Measurements from ENCODE around the gene SRCAP.

SRCAP gene

DNA sequence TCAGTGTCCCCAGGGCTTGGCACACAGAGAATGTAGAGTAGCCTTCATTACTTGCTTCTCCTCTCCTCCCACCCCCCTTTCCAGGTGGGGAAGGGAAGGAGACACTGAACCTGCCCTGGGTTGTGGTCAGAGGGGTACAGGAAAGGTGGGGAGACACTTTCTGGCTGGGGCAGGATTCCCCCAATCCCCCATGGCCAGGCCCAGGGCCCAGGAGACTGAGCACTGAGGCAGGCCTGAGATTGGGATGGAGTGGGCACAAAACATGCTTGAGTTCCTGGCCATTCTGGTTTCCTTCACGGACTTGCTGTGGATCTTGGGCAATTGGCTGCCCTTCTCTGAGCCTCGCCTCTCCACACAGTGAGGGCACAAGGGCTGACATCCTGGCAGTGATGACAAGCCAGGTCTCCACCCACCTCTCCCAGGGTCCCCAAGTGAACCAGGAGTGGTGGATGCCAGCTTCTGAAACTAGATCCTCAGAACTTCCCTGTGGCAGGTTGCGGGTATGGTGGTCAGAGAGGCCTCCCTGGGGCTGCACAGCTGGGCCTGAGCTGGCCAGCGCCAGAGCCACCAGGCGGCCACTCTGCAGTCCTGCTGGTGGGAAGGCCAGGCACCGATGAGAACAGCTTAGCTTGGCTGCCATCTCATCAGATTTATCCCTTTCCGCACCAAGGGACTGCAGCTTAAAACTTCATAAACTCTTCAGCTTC is 78.8 kb downstream of the SRCAP start:
- no peak for DNase-seq

DNA sequence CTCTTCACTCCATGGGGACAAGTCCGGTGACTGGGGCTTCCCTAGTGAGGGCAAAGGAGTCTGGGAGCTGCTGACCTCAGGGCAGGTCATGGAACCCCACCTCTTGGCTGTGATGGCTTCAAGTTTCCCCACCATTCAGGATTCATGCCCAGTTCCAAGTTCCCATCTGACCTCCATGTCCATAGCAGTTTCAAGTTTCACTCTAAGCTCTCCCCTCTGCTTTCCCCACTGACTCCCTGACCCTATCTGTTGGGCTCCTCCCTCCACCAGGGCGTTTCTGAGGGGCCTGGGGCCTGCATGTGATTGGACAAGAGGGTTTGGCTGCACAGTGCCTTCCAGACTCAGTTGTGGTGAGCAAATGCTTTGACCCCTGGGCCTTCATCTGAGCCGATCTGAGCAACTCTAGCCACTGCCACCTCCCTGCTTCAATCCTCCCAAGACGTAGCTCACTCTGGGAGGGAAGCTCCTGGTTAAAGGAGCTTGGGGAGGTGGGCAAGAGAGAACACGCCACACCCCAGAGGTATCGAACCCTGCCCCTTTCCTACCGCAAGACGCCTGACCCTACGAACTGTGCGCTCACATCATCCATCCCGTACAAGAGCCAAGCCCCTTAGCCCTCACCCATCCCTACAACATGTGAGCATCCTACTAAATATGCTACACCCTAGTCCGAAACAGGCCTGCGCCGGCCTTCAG is 79.7 kb downstream of the SRCAP start:
- no peak for DNase-seq

DNA sequence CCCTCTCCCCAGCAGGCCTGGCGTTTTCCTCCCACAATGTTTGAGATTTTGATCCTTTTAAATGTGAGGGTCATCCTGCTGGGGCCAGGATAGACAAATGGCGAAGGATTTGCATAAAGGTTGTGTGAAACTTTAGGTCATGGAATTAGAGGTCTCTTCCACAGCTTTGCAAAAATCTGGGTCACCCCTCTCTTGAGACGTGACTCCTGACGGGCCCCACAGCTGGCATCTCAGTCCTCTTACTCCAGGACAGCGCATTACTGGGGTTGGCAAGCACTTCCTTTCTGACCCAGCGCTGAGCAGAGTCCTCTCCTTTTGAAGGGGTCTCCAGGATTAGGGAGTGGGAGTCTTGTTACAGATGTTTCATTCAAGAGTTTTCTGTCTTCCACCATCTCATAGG is 80.6 kb downstream of the SRCAP start:
- no peak for DNase-seq

DNA sequence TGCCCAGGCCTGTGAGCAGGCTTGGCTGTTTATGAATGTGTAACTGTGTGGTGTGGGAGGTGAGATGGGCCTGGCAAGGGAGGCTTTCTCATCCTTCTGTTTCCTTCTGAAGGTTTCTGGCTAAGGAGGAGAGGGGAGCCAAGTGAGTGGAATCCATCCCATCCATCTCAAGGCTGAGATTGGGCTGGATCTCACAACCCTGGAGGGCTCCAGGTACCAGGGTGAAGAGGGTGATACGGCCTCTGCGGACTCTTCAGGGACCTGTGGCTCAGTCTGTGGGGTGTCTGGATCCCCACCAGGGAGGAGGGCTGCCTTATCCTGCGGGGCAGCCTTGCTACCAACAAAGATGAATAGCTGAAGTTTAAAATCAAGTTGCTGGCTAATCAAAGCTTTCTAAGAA is 81.0 kb downstream of the SRCAP start:
- DNase-seq = no peak

DNA sequence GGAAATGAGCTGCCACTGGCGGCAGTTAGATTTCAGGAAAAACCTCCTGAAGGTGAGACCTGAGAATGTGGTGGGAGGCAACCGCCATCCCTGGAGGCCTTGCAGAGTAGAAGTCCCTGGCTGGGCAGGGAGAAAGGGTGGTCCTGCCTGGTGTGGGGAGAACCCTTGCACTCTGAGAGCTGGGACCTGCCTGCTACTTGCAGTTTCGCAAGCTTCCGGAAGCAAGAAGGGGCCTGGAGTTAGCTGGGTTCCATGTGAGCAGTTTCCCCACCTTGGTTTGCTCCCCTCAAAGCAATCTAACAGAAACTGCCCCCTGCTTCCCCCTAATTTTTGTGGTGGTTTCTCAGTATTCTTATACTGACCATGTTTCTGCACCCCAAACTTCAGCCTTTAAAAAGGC is 81.6 kb downstream of the SRCAP start:
- no peak for DNase-seq

DNA sequence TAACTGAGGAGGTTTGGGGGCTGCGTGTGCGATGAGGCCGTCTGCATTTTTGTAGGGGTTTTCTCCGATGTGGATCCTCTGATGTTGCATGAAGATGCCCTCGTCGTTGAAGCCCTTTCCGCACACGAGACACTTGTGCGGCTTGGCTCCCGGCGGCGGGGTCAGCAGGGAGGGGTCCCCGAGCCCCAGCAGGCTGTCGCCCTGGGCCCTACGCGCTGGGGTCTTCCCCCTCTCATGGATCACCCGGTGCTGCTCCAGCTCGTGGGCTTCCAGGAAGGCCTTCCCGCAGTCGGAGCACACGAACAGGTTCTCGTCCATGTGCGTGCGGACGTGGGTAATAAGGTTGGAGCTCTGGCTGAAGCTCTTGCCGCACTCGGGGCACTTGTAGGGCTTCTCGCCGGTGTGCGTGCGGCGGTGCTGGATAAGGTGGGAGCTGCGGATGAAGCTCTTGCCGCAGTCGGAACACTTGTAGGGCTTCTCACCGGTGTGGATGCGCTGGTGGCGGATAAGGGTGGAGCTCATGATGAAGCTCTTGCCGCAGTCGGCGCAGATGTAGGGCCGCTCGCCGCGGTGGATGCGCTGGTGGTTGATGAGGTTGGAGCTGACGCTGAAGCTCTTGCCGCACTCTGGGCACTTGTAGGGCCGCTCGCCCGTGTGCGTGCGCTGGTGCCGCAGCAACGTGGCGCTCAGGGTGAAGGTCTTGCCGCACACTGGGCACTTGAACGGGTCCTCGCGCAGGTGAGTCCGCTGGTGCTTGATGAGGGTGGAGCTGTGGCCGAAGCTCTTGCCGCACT is 83.7 kb downstream of the SRCAP start:
- no peak for DNase-seq

DNA sequence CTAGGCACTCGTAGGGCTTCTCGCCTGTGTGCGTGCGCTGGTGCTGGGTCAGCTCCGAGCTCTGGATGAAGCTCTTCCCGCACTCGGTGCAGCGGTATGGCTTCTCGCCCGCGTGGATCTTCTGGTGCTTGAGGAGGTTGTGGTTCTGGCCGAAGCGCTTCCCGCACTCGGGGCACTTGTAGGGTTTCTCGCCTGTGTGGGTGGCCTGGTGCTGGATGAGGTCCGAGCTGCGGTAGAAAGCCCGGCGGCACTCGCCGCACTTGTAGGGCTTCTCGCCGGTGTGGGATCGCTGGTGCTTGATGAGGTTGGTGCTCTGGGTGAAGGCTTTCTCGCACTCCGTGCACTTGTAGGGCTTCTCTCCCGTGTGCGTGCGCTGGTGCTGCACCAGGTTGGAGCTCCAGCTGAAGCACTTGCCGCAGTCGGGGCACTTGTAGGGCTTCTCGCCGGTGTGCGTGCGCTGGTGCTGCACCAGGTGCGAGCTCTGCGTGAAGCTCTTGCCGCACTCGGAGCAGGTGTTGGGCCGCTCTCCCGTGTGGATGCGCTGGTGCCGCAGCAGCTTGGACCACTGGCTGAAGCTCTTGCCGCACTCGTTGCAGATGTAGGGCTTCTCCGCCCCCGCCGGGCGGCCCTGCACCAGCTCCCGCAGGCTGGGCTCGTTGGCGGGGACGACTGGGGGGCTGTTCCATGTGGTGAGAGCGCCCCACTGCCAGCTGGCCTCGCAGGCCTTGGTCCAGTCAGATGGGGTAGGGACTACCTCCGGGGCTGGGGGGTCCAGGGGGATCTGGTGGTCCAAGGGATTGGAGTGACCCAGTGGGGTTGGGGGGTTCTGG is 84.5 kb downstream of the SRCAP start:
- no peak for DNase-seq

DNA sequence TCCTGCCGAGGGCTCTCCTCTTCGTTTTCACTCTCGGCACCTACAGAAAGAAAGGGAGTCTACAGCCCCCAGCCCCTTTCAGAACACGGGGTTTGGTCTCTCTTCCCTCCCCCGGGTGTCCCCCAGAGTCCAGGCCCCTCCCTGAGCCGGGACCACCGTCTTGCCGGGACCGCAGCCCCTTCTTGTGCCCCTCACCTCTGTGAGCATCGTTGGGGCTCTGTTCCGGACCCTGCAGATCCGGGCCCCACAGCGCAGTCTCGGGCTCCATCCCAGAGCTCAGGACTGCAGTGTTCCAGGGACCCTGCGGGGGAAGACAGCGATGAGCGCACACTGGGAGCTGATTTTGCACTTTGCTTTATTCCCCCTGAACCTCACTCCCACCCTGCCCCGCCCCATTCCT is 85.2 kb downstream of the SRCAP start:
- DNase-seq = no peak

DNA sequence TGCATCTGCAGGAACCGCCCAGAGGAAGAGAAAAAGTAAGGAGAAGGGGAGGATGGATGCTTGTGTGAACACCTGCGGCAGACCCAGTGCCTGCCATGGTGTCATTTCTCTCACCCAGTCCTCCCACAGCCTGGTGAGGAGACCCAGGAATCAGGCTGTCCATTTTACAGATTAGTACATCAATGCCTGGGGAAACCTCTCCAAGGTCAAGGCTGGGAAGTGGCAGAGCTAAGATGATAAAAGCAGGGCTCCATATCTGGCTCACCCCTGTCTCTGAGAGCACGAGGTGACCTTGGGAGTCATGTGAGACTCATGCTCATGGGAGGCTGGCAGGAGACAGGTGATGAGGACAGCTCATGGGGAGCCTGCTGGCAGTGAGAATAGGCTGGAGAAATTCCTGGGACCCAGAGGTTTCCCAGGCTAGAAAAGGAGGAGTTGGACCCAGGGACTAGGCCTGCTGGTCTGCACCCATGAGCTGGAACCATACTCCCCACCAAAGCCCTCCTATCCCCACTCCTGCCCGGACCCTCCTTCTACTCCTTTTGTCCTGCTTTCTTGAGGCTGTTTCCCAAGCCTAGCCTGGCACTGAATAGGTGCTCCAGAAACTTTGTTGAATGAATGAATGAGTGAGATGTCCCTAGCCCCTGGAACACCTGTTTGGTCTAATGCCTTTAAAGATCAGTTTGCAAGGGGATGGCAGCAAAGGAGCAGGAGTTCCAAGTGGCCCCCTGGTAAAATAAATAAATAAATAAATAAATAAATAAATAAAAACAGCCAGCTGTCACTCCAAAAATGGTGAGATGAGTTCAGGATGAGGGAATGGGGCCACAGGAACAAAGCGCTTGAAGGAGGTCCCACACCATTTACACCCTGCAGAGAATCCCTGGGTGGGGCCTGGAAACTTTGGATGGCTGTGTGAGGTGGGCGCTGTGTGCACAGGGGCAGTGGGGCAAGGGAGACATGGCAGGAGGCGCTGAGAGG is 86.4 kb downstream of the SRCAP start:
- DNase-seq = no peak

DNA sequence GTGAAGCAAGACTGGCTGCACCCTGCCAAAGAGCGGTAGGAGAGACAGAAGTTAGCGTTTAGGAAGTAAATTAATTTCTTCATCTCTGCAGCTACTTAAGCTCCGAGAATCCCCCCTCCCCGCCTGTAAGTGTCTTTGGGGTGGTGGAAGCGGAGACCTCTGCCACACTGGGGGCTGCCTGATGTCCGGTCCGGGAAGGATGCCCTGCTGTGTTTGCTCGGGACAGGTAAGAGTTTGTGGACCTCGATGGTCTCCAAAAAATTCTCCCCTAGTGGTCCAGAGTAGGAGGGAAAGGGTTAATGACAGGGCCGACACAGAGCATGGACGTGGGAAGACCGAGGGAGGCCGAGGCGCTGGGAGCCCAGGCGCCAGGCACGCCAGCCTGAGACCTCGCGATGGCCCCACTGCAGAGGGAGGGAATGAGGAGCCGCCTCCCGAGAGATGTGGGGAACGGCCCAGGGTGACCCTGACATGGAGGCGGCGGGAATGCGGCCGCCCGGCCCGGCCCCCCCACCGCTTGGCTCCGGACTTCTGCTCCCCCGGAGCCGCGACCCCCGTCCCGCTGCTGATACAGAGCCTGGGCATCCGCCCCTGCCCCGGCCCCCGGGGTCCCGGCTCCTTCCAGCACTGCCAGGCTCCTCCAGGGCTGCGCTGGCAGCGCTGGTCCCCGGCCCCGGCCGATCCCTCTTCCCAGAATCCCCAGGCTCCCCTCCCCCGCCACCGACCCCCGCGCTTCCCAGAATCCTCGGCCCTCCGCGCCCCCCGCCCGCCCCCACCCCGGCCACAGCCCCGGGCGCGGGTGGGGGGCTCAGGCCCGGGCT is 87.4 kb downstream of the SRCAP start:
- no peak for DNase-seq

DNA sequence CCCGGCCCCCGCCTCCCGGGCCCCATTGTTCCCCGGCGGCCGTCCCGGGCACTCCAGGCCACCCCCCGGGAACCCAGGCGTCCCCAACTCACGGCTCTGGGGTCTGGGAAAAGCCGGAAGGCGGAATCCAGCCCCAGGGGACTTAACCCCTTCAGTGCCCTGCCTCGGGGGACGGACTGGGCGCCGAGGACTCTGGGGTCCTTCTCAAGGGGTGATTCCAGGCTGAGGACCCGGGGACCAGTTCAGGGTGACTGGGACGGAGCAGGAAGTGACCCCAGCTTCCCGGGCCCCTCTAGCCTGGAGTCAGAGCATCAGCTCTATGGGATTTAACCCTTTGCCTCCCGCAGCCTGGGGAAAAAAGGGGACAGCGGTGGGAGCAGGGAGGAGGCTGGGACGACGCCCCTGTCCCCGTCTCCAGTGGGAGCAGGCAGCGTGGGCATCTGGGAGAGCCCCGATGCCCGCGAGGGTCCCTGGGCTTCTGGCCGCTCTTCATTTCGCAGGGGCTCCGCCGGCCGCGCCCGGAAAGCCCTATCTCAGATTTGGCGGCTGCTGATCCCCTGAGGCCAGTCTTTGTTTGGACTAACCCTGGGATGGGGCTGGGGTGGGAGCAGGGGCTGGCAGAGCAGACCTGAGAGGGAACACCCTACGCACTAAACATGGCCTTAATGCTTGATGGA is 88.1 kb downstream of the SRCAP start, which contains the start of gene ZNF629:
Gene ZNF629 (minus strand): TSS at position 270 of the 677 bp plus-strand sequence. CDS start 2,723 bp downstream, outside the sequence.
- DNase-seq = no peak

DNA sequence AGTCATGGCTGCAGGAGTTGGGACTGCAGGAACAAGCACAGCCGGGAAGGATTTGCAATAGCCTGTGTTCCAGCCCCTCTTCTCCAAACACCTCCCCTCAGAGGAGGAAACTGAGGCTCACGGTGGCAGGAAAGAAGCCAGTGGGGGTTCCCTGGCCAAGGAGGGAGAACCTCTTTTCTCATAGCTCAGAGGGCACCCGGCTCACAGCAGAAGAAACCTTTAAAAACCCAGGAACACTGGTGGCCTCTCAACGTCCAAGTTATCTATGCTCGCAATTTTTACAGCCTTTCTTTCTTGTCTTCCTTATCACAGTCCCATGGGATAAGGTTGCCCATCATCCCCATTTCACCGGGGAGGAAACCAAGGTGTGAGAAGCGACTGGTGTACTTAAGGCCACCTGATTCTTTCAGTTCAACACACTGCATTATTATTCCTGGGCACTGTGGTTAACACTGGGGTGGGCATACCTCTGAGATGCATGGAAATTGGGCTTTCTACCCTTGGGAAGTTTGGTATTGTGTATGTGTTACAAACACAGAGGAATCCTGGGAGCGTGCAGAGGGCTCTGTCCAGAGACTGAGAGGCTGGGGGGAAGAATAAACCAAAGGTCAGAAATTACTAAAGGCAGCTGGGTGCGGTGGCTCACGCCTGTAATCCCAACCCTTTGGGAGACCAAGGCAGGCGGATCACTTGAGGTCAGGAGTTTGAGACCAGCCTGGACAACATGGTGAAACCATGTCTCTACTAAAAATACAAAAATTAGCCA is 88.8 kb downstream of the SRCAP start:
- no peak for DNase-seq

All from T-helper 2 cell (primary cell).